ENCODE results near the gene VAMP5. TPM values are rescaled to one million over a fixed set of nuclear protein-coding genes. Genes with fewer than 3 reads are reported as not detected.

Gene VAMP5
- total RNA-seq, 1 experiment from 2014 or later, result 0.59 TPM

GRCh38 chr2:85589982-85590791 is 6.0 kb downstream of the VAMP5 start:
- Histone ChIP-seq H4K8ac (replicated peaks; ENCODE audit: insufficient read length, low read depth, low read length) (no peak overlapping the region), H2BK5ac (ENCODE audit: insufficient read length, low read length) (no peak overlapping the region), H3K27ac (ENCODE audit: insufficient read length, low read depth, low read length) (no peak overlapping the region), H3K4ac (ENCODE audit: low read depth, low read length) (no peak overlapping the region), H2AFZ (ENCODE audit: low read length) (no peak overlapping the region), H3K79me1 (ENCODE audit: insufficient read depth, low read depth, low read length, poor library complexity, severe bottlenecking) (no peaks in the 10 kb centered on the region), H3T11ph (ENCODE audit: low read length) (no peak overlapping the region), H2AK5ac (ENCODE audit: insufficient read length, low read length) (no peak overlapping the region), H3K56ac (ENCODE audit: insufficient read length, low read depth, low read length) (no peak overlapping the region), H2BK20ac (ENCODE audit: low read depth, low read length, poor library complexity, severe bottlenecking) (no peak overlapping the region), H4K20me1 (ENCODE audit: control insufficient read depth, insufficient read depth, insufficient read length) (no peaks in the 10 kb centered on the region), H3K14ac (ENCODE audit: insufficient read depth, low read length) (no peak overlapping the region), H3K27me3 (ENCODE audit: insufficient read depth, low read length) (no peaks in the 10 kb centered on the region; the same call in 1 of the 2 replicates), H3K9me3 (ENCODE audit: control insufficient read depth, low read depth, low read length) (no peaks in the 10 kb centered on the region), H2BK120ac (ENCODE audit: low read depth, low read length, poor library complexity, severe bottlenecking) (no peak overlapping the region), H3K79me2 (ENCODE audit: insufficient read depth, low read length) (no peaks in the 10 kb centered on the region), H2BK12ac (ENCODE audit: insufficient read length, low read depth, low read length) (no peak overlapping the region), H3K4me1 (ENCODE audit: insufficient read depth, low read length) (no peaks in the 10 kb centered on the region; the same call in 1 of the 2 replicates), H3K18ac (ENCODE audit: insufficient read length, low read depth, low read length) (no peak overlapping the region), H4K5ac (ENCODE audit: insufficient read length, low read depth, low read length) (no peak overlapping the region), H3K4me2 (ENCODE audit: insufficient read depth, insufficient read length, low read length) (no peak overlapping the region), H3K23me2 (ENCODE audit: insufficient read length, low read depth, low read length, poor library complexity, severe bottlenecking) (peaks cover 3% of the 10 kb centered on the region), H3K9ac (ENCODE audit: extremely low read depth, insufficient read length, low read length) (no peak overlapping the region), H4K91ac (ENCODE audit: insufficient read length, low read depth, low read length) (no peak overlapping the region), H2BK15ac (ENCODE audit: low read depth, low read length) (no peak overlapping the region), H3K23ac (ENCODE audit: insufficient read length, low read depth, low read length) (no peak overlapping the region)
- TF ChIP-seq CTCF (conservative IDR thresholded peaks at IDR 0.05), result no peak
- no peak overlapping the region; a peak in 2 of 5 replicates for H3K4me3 Mint-ChIP-seq
- no peaks in the 10 kb centered on the region for H3K36me3 Mint-ChIP-seq (ENCODE audit: insufficient read depth in 1 of 3, low read depth in 3 of 3)
- H3K27me3 Mint-ChIP-seq (ENCODE audit: low read depth), result peaks cover 28% of the 10 kb centered on the region
- peaks cover 8 to 11% of the 10 kb centered on the region in 2 experiments for H3K4me1 Mint-ChIP-seq
- no peak for DNase-seq
- H3K27ac Mint-ChIP-seq, result no peak overlapping the region
- WGBS (ENCODE audit: extremely low coverage, insufficient read length, low lambda C conversion rate), result no CpG with 5 or more reads among the region's 7 CpGs
- H3K9me3 Mint-ChIP-seq, result no peaks in the 10 kb centered on the region; a peak in 1 of 5 replicates

Data from H9 (cell line).